HL-60 (cell line): ENCODE measurements around the gene ACRBP.
A peak's percentile ranks its signal among the peaks of the same experiment; 100 is the strongest.
"Not testable (repeated sequence)": the region's sequence is repeated elsewhere in the genome, so short reads cannot be mapped to it uniquely, and the experiment has no call there.

ENCODE experiments used
- DNase-seq, 2 experiments: peaks; one replicate each; pipeline ENCODE4 v3.0.0-alpha.2; 2010 to 2020; ENCODE audit warnings: low read depth in 1 of 2, low spot score in 1 of 2
- H3K27ac ChIP-seq: fragments of 250-450 bp; sonication (Bioruptor Pico); replicated peaks from 2 replicates; pipeline ENCODE4 v1.5.1; 2020; ENCODE audit warnings: mild to moderate bottlenecking, moderate library complexity
- H3K27me3 ChIP-seq: fragments of 250-450 bp; sonication (Bioruptor Pico); 2 replicates; pipeline ENCODE4 v1.5.1; 2021; ENCODE audit warnings: mild to moderate bottlenecking, moderate library complexity; ENCODE audit not compliant: insufficient read depth, poor library complexity, severe bottlenecking
- H3K4me3 ChIP-seq: replicated peaks from 2 replicates; pipeline ENCODE4 v1.5.1; 2011; ENCODE audit warnings: mild to moderate bottlenecking, control low read depth, low read length; ENCODE audit not compliant: insufficient read depth
- GABPA ChIP-seq: IDR thresholded peaks from 2 replicates; pipeline ENCODE4 v1.6.1; 2012; ENCODE audit warnings: low read depth
- POLR2AphosphoS5 ChIP-seq: IDR thresholded peaks from 2 replicates; pipeline ENCODE4 v1.6.1; 2012; ENCODE audit warnings: low read depth
- SPI1 ChIP-seq: IDR thresholded peaks from 2 replicates; pipeline ENCODE4 v1.6.1; 2012; ENCODE audit warnings: low read depth, mild to moderate bottlenecking, borderline replicate concordance
- TF ChIP-seq, protein P1 (sequence below): IDR thresholded peaks from 2 replicates; pipeline ENCODE4 v1.6.1; 2012; ENCODE audit warnings: low read depth; ENCODE audit not compliant: insufficient replicate concordance
- TF ChIP-seq, protein P2 (sequence below): IDR thresholded peaks from one replicate; pipeline ENCODE4 v1.5.1; 2011; ENCODE audit warnings: low read length, control low read depth, inconsistent platforms; ENCODE audit not compliant: insufficient read depth

Gene ACRBP

DNA sequence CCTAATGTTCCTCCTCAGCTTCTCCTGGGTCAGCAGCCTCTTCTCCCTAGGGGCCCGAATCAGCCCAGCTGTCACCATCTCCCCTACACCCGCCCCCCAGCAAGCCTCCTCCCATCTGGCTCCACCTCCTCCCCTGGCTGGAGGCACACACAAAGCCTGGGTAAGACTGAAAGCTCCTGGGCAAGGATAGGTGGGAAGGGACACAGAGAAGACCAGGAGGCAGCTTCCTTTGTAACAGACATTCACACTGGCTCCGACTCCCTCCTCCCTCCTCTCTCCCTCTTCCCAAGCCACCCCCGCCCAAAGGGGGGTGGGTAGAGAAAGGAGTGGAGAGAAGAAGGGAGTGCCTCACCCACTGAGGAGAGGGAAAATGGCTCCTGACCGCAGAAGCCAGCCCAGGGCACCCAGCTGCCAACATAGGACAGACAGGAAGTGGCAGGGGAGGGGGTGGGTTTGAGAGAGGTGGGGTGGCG is 44.1 kb downstream of the ACRBP start:
- TF ChIP-seq SPI1, result peak; percentile 21; the same call in 1 of the 2 replicates
- no peak for TF ChIP-seq POLR2AphosphoS5
- peak overlapping the region; percentile 47; the same call in 1 of the 2 replicates for H3K27ac ChIP-seq
- H3K27me3 ChIP-seq, result no peaks in the 10 kb centered on the region
- peak in 1 of 2 experiments; percentile 72 for DNase-seq
- H3K4me3 ChIP-seq, result no peak overlapping the region

DNA sequence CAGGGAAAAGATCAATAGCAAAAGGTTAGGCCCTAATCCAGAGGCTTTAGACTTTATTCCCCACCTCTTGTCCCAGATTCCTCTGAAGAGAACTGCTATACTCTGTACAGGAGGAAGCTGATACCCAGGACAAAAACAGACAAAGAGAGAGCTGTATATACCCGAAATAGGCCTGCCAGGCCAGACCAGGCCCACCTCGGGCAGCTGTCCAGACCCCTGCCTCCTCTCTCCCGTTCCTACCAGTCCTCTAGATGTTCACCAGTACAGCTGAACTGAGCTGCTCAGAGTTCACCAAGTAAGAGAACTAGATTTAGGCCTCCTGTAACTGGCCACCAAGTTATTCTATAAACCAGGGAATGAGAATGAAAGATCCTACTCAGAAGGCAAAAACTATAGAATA is 44.7 kb downstream of the ACRBP start:
- no peak overlapping the region for H3K27ac ChIP-seq
- DNase-seq, result no peak
- H3K4me3 ChIP-seq, result no peak overlapping the region
- TF ChIP-seq, protein P1, sequence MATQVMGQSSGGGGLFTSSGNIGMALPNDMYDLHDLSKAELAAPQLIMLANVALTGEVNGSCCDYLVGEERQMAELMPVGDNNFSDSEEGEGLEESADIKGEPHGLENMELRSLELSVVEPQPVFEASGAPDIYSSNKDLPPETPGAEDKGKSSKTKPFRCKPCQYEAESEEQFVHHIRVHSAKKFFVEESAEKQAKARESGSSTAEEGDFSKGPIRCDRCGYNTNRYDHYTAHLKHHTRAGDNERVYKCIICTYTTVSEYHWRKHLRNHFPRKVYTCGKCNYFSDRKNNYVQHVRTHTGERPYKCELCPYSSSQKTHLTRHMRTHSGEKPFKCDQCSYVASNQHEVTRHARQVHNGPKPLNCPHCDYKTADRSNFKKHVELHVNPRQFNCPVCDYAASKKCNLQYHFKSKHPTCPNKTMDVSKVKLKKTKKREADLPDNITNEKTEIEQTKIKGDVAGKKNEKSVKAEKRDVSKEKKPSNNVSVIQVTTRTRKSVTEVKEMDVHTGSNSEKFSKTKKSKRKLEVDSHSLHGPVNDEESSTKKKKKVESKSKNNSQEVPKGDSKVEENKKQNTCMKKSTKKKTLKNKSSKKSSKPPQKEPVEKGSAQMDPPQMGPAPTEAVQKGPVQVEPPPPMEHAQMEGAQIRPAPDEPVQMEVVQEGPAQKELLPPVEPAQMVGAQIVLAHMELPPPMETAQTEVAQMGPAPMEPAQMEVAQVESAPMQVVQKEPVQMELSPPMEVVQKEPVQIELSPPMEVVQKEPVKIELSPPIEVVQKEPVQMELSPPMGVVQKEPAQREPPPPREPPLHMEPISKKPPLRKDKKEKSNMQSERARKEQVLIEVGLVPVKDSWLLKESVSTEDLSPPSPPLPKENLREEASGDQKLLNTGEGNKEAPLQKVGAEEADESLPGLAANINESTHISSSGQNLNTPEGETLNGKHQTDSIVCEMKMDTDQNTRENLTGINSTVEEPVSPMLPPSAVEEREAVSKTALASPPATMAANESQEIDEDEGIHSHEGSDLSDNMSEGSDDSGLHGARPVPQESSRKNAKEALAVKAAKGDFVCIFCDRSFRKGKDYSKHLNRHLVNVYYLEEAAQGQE, result no peak
- no peak for TF ChIP-seq GABPA
- TF ChIP-seq, protein P2, sequence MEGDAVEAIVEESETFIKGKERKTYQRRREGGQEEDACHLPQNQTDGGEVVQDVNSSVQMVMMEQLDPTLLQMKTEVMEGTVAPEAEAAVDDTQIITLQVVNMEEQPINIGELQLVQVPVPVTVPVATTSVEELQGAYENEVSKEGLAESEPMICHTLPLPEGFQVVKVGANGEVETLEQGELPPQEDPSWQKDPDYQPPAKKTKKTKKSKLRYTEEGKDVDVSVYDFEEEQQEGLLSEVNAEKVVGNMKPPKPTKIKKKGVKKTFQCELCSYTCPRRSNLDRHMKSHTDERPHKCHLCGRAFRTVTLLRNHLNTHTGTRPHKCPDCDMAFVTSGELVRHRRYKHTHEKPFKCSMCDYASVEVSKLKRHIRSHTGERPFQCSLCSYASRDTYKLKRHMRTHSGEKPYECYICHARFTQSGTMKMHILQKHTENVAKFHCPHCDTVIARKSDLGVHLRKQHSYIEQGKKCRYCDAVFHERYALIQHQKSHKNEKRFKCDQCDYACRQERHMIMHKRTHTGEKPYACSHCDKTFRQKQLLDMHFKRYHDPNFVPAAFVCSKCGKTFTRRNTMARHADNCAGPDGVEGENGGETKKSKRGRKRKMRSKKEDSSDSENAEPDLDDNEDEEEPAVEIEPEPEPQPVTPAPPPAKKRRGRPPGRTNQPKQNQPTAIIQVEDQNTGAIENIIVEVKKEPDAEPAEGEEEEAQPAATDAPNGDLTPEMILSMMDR, result no peak
- no peak for TF ChIP-seq POLR2AphosphoS5
- TF ChIP-seq SPI1, result no peak
- no peaks in the 10 kb centered on the region for H3K27me3 ChIP-seq

DNA sequence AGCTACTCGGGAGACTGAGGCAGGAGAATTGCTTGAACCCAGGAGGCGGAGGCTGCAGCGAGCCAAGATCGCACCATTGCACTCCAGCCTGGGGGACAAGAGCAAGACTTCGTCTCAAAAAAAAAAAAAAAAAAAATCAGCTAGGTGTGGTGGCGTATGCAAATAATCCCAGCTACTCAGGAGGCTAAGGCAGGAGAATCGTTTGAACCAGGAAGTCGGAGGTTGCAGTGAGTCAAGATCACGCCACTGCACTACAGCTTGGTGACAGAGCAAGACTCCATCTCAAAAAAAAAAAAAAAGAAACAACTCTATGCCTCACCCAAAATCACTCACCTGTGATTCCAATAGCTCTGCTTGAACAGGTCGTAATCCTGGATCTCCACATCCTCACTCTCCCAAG is 51.6 kb downstream of the ACRBP start:
- DNase-seq, H3K4me3 ChIP-seq, H3K27me3 ChIP-seq, H3K27ac ChIP-seq: not testable (repeated sequence)

DNA sequence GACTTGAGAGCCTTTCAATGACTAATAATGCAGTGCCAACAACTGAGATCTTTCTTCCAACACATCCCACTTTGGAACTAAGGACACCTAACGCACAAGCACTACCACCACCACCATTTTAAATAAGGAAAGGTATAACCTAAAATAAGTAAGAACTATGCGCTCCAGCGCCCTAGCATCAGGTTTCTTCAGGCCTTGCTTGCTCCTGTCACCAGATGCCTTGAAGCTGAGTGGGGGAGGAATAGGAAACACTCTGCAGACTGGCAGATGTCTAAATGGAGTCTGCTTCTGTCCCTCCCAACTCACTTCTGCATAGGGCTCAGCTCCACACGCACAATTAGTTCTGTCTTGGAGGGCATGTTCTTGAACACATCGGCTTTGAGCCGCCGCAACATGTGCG is 55.1 kb downstream of the ACRBP start:
- no peak for DNase-seq
- TF ChIP-seq SPI1, result no peak
- no peak for TF ChIP-seq GABPA
- no peak for TF ChIP-seq POLR2AphosphoS5
- TF ChIP-seq, protein P1, result no peak
- TF ChIP-seq, protein P2, result no peak
- Histone ChIP-seq H3K27me3 (no peaks in the 10 kb centered on the region), H3K27ac (no peak overlapping the region), H3K4me3 (no peak overlapping the region)
